GM18526 (cell line): ENCODE results near the gene KLK11.

Experiments
- POLR2A ChIP-seq: IDR thresholded peaks from 3 replicates; pipeline ENCODE4 v1.6.1; 2011; ENCODE audit not compliant: insufficient read length; ENCODE audit errors: extremely low read depth

The KLK11 gene

DNA sequence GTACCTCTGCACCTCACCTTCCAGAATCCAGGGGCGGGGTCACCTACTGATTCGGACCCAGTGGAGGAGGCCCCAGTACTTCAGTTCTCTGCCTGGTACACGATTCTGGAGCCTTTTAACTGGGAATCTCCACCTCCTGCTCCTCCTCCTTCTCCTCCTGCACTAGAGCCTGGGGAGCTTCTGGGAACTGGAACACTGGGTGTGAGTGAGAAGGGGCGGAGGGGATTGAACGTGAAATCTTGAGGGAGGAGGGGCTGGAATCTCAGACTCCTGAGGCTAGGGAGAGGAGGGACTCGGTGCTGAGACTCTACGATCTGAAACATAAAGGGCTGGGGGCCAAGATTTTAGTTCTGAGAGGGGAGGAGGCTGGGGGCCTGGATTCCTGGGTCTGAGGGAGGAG, 24.9 kb downstream of the KLK11 start, which contains the start of gene KLK8:
TSS of gene KLK8 (minus strand) at position 90 of the 400 bp plus-strand sequence. CDS start 437 bp downstream, outside the sequence.
- TF ChIP-seq POLR2A = no peak

DNA sequence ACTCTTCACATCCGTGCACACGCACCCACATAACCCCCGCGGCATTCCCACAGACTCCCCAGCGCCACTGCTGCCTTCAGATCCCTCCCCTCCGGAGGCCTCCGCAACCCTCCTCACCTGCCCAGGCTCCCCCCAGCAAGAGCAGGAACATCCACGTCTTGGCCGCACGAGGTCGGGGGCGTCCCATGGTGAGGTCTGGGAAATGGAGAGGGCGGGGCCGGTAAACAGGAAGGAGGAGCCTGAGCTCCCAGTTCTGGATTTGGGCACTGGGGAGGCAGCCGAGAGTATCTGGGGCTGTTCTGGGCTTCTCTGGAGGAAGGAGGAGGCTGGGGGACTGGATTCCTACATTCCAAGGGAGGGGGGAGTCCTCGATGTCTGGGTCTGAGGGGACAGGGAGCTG, 25.4 kb downstream of the KLK11 start:
- no peak for TF ChIP-seq POLR2A

- TF ChIP-seq POLR2A = no peak
Observed at GRCh38 chr19:51000426-51000825, 26.0 kb downstream of the KLK11 start.

- TF ChIP-seq POLR2A = no peak
Observed at GRCh38 chr19:50998686-50999085, 27.7 kb downstream of the KLK11 start.

- no peak for TF ChIP-seq POLR2A
Observed at GRCh38 chr19:50998061-50998460, 28.4 kb downstream of the KLK11 start.

- TF ChIP-seq POLR2A = no peak
Observed at GRCh38 chr19:50994129-50994528, 32.3 kb downstream of the KLK11 start.

GRCh38 chr19:50992666-50993035, 33.8 kb downstream of the KLK11 start:
- TF ChIP-seq POLR2A = no peak

DNA sequence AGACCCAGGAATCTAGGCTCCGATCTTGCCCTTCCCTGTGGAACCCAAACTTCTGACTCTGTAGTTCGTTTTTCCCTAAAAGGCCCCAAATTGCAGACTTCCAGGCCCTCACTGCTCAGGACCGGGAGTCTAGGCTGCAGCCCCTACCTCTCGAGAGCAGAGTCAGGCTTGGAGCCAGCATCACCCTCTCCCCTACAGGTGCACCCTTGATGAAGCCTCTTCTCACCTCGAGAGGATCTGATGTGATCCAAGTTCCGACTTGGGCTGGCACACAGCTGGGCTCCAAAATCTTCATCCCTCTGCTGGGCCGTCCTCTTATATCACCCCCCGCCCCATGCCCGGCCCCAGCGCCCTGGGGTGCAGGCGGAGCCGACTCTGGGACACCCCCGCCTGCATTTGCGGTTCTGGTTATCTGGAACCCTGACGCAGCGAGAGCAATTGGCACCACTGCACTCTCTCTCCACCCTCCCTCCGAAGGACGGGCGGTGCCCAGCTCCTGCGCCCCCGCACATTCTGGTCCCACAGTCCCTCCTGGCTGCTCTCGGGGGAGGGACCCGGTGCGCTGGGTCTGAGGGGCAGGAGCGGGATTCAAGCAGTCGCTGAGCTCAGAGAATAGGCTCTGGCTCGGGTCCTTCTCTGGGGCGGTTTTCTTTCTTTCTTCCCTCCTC, 42.7 kb downstream of the KLK11 start, which contains the start of gene KLK7:
TSS of gene KLK7 (minus strand) at position 293 of the 668 bp plus-strand sequence. CDS start 1,518 bp downstream, outside the sequence.
- no peak for TF ChIP-seq POLR2A

GRCh38 chr19:50982186-50982585, 44.2 kb downstream of the KLK11 start:
- TF ChIP-seq POLR2A = no peak

DNA sequence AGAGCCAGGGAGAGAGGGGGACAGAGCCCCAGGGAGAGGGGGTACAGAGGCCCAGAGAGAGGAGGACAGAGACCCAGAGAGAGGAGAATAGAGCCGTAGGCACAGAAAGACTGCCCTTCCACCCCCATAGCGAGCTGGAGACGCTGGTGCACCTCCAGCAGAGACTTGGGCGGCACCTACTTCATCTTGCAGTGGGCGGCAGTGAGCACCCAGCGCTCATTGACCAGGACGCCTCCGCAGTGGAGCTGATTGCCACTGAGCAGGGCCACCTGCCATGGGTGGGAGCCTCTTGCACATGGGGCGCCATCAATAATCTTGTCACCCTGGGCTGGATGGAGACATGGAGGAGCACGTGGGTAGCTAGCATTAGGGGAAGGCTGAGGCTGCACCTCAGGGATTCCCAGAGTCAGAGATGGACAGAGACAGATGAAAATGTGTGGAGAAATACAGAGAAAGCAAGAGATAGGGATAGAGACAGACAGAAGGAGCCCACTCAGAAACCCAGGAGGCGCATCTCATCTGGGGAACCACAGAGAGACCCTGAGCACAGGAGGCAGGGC, 44.7 kb downstream of the KLK11 start:
- no peak for TF ChIP-seq POLR2A

DNA sequence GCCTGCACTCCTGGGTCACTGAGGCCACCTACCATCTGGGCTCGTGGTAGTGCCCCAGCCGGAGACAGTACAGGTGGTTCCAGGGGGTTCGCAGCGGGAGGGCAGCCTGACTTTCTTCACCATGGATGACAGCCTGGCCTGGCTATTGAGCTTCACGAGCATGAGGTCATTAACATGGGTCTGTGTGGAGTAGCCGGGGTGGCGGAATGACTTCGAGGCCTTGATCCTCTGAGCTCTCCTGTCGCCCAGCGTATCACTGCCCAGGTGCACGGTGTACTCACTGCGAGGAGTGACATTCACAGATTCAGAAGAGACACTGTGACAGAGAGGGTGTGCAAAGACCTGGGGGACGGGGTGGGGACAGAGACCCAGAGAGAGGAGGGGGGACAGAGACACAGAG, 46.2 kb downstream of the KLK11 start:
- TF ChIP-seq POLR2A = no peak

DNA sequence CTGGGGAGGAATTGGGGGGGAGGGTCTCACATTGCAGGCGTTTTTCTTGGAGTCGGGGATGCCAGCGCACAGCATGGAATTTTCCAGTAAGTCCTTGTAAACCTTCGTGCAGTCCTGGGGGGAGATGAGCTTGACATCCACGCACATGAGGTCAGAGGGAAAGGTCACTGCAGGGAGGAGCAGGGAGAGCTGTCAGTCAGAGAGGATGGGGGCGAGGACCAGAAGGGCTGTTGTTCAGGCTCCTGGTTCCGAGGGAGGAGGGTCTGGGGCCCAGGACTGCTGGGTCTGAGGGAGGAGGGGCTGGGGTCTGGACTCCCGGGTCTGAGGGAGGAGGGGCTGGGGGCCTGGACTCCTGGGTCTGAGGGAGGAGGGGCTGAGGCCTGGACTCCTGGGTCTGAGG, 46.7 kb downstream of the KLK11 start:
- no peak for TF ChIP-seq POLR2A

DNA sequence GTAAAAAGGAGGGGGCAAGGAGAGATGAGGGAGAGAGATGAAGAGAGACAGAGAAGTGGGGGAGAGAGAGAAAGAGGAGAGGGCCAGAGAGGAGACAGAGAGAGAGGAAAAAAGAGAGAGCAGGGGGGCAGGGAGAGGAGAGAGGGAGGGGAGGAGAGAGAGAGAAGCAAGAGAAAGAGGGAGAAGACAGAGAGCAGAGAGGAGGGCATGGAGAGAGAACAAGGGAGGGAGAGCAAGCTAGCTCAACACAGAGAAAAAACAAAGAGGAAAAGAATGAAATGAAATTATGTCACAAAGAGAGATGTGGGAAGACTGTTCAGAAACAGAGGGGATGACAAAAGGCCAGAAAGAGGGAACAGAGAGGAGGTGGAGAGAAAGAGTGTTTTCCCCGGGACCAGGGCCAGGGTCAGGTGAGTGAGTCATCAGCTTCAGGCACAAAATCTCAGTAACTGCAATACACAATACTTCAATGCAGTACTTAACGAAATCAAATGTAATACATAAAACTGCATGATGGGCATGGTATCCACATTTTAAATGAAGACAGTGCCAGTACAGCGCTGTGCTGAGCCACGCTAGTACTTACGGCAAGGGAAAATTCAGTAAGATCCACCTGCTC, 47.5 kb downstream of the KLK11 start:
- no peak for TF ChIP-seq POLR2A

DNA sequence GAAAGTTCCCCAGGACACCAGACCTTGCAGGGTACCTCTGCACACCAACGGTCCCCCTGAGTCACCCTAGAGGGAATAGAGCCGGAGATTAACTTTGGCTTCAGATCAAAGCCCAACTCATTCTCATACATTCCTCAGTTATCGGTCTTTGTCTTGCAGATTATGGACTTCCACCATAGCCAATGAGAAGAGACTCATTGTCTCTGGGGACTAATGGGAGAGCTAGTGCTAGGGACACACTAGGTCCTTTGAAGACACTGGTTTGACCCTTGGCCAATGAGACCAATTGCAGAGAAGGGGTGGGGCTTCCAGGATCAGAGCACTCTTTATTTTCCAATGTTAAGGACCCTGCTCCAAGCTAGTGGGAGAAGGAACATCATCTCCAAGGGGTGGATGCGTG, 48.8 kb downstream of the KLK11 start:
- TF ChIP-seq POLR2A = no peak

DNA sequence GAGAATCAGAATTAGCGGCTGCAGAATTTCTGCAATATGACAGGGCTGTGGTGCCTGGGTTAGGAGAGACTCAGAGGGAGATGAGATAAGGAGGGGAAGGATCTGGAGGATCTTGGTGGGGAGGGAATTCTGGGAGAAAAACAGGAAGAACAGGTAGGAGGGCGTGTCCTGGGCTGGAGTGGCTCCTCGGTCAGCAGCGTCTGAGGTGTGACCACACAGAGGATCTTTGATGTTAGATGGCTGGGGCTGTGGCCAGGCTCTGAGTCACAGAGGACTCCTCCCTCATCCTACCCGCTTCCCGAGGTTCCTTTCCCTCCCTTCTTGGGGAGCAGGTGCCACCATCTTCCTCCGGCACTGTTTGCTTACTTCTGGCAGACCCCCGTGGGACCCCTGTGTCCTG, 50.6 kb downstream of the KLK11 start:
- no peak for TF ChIP-seq POLR2A
